ENCODE measurements around the gene KRT86.

KRT86 gene

GRCh38 chr12:52333321-52333720, 58.9 kb downstream of the KRT86 start:
- TF ChIP-seq SUZ12 (IDR thresholded peaks at IDR 0.05), result no peak
- no peak for TF ChIP-seq PKNOX1 (IDR thresholded peaks at IDR 0.05)
- TF ChIP-seq CTBP1 (IDR thresholded peaks at IDR 0.05; ENCODE audit: borderline replicate concordance), result no peak
- TF ChIP-seq ZNF384 (IDR thresholded peaks at IDR 0.05), result no peak
- no peak for TF ChIP-seq FOXK2 (IDR thresholded peaks at IDR 0.05)
- no peak for TF ChIP-seq SP1 (IDR thresholded peaks at IDR 0.05)
- no peak for TF ChIP-seq LEF1 (IDR thresholded peaks at IDR 0.05; ENCODE audit: borderline replicate concordance)
- TF ChIP-seq BHLHE40 (IDR thresholded peaks at IDR 0.05; ENCODE audit: borderline replicate concordance), result no peak
- no peak for TF ChIP-seq HDGF (IDR thresholded peaks at IDR 0.05; ENCODE audit: borderline replicate concordance)
- no peak for TF ChIP-seq L3MBTL2 (conservative IDR thresholded peaks at IDR 0.05)
- TF ChIP-seq FOXM1 (IDR thresholded peaks at IDR 0.05; ENCODE audit: borderline replicate concordance), result no peak
- TF ChIP-seq ARNT (IDR thresholded peaks at IDR 0.05), result no peak
- no peak for TF ChIP-seq FOXA1 (IDR thresholded peaks at IDR 0.05)
- ChIA-PET POLR2A (no interaction called here), CTCF (no interaction called here)
- DNase-seq (ENCODE audit: extremely low spot score), result no peak

DNA sequence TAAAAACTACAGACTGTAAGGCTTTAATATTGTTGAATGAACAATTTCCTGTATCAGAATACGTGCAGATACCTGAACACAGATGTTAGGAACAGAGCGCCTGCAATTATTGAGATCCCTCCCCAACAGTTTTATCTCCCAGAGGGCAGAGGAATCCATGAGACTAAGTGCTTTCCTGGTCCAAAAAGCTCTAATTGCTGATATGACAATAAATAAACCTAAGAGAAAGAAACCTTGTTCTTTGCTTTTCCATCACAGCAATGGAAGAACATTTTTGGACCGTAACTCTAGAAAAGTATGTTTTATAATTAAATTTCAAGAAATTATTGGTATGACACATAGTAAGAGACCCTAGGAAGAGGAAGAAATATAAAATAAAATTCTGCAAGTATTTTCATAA, 59.7 kb downstream of the KRT86 start:
- POLR2A ChIA-PET, result no interaction called here
- CTCF ChIA-PET, result no interaction called here
- no peak for TF ChIP-seq FOXM1 (IDR thresholded peaks at IDR 0.05; ENCODE audit: borderline replicate concordance)
- no peak for TF ChIP-seq L3MBTL2 (conservative IDR thresholded peaks at IDR 0.05)
- TF ChIP-seq SUZ12 (IDR thresholded peaks at IDR 0.05), result no peak
- TF ChIP-seq BHLHE40 (IDR thresholded peaks at IDR 0.05; ENCODE audit: borderline replicate concordance), result no peak
- no peak for TF ChIP-seq FOXK2 (IDR thresholded peaks at IDR 0.05)
- TF ChIP-seq ELF4 (IDR thresholded peaks at IDR 0.05), result no peak
- TF ChIP-seq NFRKB (IDR thresholded peaks at IDR 0.05), result no peak
- TF ChIP-seq CTBP1 (IDR thresholded peaks at IDR 0.05; ENCODE audit: borderline replicate concordance), result no peak
- TF ChIP-seq ZNF384 (IDR thresholded peaks at IDR 0.05), result no peak
- no peak for TF ChIP-seq FOXA1 (IDR thresholded peaks at IDR 0.05)
- TF ChIP-seq HDGF (IDR thresholded peaks at IDR 0.05; ENCODE audit: borderline replicate concordance), result no peak
- TF ChIP-seq LEF1 (IDR thresholded peaks at IDR 0.05; ENCODE audit: borderline replicate concordance), result no peak
- no peak for TF ChIP-seq PKNOX1 (IDR thresholded peaks at IDR 0.05)
- no peak for TF ChIP-seq SP1 (IDR thresholded peaks at IDR 0.05)
- DNase-seq (ENCODE audit: extremely low spot score), result no peak

GRCh38 chr12:52335598-52336262, 61.3 kb downstream of the KRT86 start:
- CTCF ChIA-PET, result interaction anchor here (0.6 kb wide), 1 partner anchor 656 kb away, joined by 3 read pairs; no protein-coding TSS in a partner anchor
- no peak for TF ChIP-seq SP1 (IDR thresholded peaks at IDR 0.05)
- no peak for TF ChIP-seq TARDBP (IDR thresholded peaks at IDR 0.05)
- TF ChIP-seq PKNOX1 (IDR thresholded peaks at IDR 0.05), result no peak
- TF ChIP-seq NFRKB (IDR thresholded peaks at IDR 0.05), result no peak
- DNase-seq (ENCODE audit: extremely low spot score), result no peak
- POLR2A ChIA-PET, result no interaction called here

- CTCF ChIA-PET, result interaction anchor here (1.3 kb wide), 1 partner anchor 10 kb away, joined by 5 read pairs; no protein-coding TSS in a partner anchor
- no peak for DNase-seq (ENCODE audit: extremely low spot score)
- no peak for TF ChIP-seq SUZ12 (IDR thresholded peaks at IDR 0.05)
- no peak for TF ChIP-seq ZNF384 (IDR thresholded peaks at IDR 0.05)
- POLR2A ChIA-PET, result no interaction called here
These were observed 62.2 kb downstream of the KRT86 start for GRCh38 chr12:52336641-52337040.

DNA sequence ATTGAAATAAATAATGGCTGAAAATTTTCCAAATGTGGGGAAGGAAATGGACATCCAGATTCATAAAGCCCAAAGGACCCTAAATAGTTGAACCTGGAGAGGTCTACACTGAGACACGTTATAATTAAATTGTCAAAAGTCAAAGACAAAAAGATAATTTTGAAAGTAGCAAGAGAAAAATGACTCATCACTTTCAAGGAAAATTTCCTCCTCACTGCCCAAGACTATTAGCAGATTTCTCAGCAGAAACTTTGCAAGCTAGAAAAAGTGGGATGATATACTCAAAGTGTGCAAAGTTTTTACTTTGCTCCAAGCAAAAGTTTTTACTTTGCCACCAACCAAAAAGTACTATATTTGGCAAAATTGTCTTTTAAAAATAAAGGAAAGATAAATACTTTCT, 62.6 kb downstream of the KRT86 start:
- POLR2A ChIA-PET, result no interaction called here
- CTCF ChIA-PET, result interaction anchor here (1.3 kb wide), 1 partner anchor 10 kb away, joined by 5 read pairs; no protein-coding TSS in a partner anchor
- TF ChIP-seq FOXM1 (IDR thresholded peaks at IDR 0.05; ENCODE audit: borderline replicate concordance), result no peak
- TF ChIP-seq SP1 (IDR thresholded peaks at IDR 0.05), result no peak
- TF ChIP-seq NFRKB (IDR thresholded peaks at IDR 0.05), result no peak
- TF ChIP-seq SUZ12 (IDR thresholded peaks at IDR 0.05), result no peak
- no peak for TF ChIP-seq CTBP1 (IDR thresholded peaks at IDR 0.05; ENCODE audit: borderline replicate concordance)
- no peak for TF ChIP-seq ELF4 (IDR thresholded peaks at IDR 0.05)
- TF ChIP-seq BHLHE40 (IDR thresholded peaks at IDR 0.05; ENCODE audit: borderline replicate concordance), result no peak
- no peak for TF ChIP-seq L3MBTL2 (conservative IDR thresholded peaks at IDR 0.05)
- TF ChIP-seq ARNT (IDR thresholded peaks at IDR 0.05), result no peak
- TF ChIP-seq PKNOX1 (IDR thresholded peaks at IDR 0.05), result no peak
- TF ChIP-seq TARDBP (IDR thresholded peaks at IDR 0.05), result no peak
- no peak for TF ChIP-seq FOXA1 (IDR thresholded peaks at IDR 0.05)
- TF ChIP-seq ZNF384 (IDR thresholded peaks at IDR 0.05), result no peak
- TF ChIP-seq HDGF (IDR thresholded peaks at IDR 0.05; ENCODE audit: borderline replicate concordance), result no peak
- TF ChIP-seq LEF1 (IDR thresholded peaks at IDR 0.05; ENCODE audit: borderline replicate concordance), result no peak
- DNase-seq (ENCODE audit: extremely low spot score), result no peak
